Naive thymus-derived CD4-positive, alpha-beta T cell (primary cell): ENCODE data around the gene STYXL2. TPM values are rescaled to one million over a fixed set of nuclear protein-coding genes. Genes with fewer than 3 reads are reported as not detected.

Experiments used
- ATAC-seq: fragments of 150-1000 bp; cut with Tn5 transposase; 2 replicates; pipeline ENCODE4 v1.10.0; 2021; ENCODE audit warnings: mild to moderate bottlenecking, moderate library complexity
- CTCF ChIA-PET: fragments of 350-600 bp; sonication (Branson Sonifier 250); formaldehyde crosslinking; loops from one replicate; lab custom pipeline; 2021; ENCODE audit warnings: antibody characterized with exemption; lab: Charles Lee
- POLR2A ChIA-PET: fragments of 350-600 bp; sonication (Branson Sonifier 250); formaldehyde crosslinking; loops from one replicate; lab custom pipeline; 2021; ENCODE audit warnings: antibody characterized with exemption, inconsistent platforms; lab: Charles Lee
- DNase-seq, 9 donors: peaks; one replicate each; pipeline versions ENCODE4 v3.0.0 to v3.0.0-alpha.2; 2020 to 2022; ENCODE audit warnings: mixed read lengths in 1 of 9
- H3K27ac ChIP-seq: one replicate; pipeline ENCODE4 v1.7.0; 2013; ENCODE audit warnings: mild to moderate bottlenecking, low read depth, low read length, moderate library complexity
- H3K27me3 ChIP-seq, 2 donors: one replicate each; pipeline ENCODE4 v1.7.0; 2013; ENCODE audit warnings: low read length in 2 of 2, mild to moderate bottlenecking in 2 of 2, moderate library complexity in 2 of 2; ENCODE audit not compliant: control insufficient read depth in 2 of 2, insufficient read depth in 2 of 2
- H3K36me3 ChIP-seq, 3 experiments: 1 replicate in 2 of 3; 2 replicates in 1 of 3; pipeline ENCODE4 v1.7.0; 2013; ENCODE audit warnings: low read length in 3 of 3, mild to moderate bottlenecking in 3 of 3, moderate library complexity in 1 of 3; ENCODE audit not compliant: insufficient read depth in 3 of 3, control insufficient read depth in 2 of 3
- H3K4me1 ChIP-seq, 2 donors: one replicate each; pipeline ENCODE4 v1.7.0; 2013; ENCODE audit warnings: low read length in 2 of 2, mild to moderate bottlenecking in 2 of 2, moderate library complexity in 1 of 2; ENCODE audit not compliant: control insufficient read depth in 2 of 2, insufficient read depth in 2 of 2
- H3K4me3 ChIP-seq: 2 replicates; pipeline ENCODE4 v1.7.0; 2013; ENCODE audit warnings: mild to moderate bottlenecking, low read length
- H3K9me3 ChIP-seq, 3 experiments: 1 replicate in 2 of 3; 2 replicates in 1 of 3; pipeline ENCODE4 v1.7.0; 2013; ENCODE audit warnings: low read length in 3 of 3; ENCODE audit not compliant: control insufficient read depth in 2 of 3
- H3K27ac Mint-ChIP-seq, 9 donors: one replicate each; pipeline ENCODE4 v1.8.0; 2020 to 2022; ENCODE audit warnings: mixed read lengths in 9 of 9, mild to moderate bottlenecking in 8 of 9, moderate library complexity in 5 of 9, inconsistent platforms in 2 of 9
- H3K27me3 Mint-ChIP-seq, 5 donors: one replicate each; pipeline ENCODE4 v1.8.0; 2021 to 2022; ENCODE audit warnings: mixed read lengths in 5 of 5, mild to moderate bottlenecking in 1 of 5
- H3K36me3 Mint-ChIP-seq, 5 donors: one replicate each; pipeline ENCODE4 v1.8.0; 2020 to 2022; ENCODE audit warnings: mixed read lengths in 5 of 5, mild to moderate bottlenecking in 3 of 5, inconsistent platforms in 1 of 5
- H3K4me1 Mint-ChIP-seq, 7 donors: one replicate each; pipeline ENCODE4 v1.8.0; 2020 to 2022; ENCODE audit warnings: mixed read lengths in 7 of 7, mild to moderate bottlenecking in 3 of 7, inconsistent platforms in 1 of 7
- H3K4me3 Mint-ChIP-seq, 10 donors: one replicate each; pipeline ENCODE4 v1.8.0; 2020 to 2022; ENCODE audit warnings: mild to moderate bottlenecking in 10 of 10, mixed read lengths in 10 of 10, moderate library complexity in 6 of 10, inconsistent platforms in 2 of 10
- H3K9me3 Mint-ChIP-seq, 11 donors: one replicate each; pipeline ENCODE4 v1.8.0; 2020 to 2022; ENCODE audit warnings: mixed read lengths in 11 of 11, mild to moderate bottlenecking in 4 of 11, inconsistent platforms in 1 of 11, moderate library complexity in 1 of 11
- intact Hi-C, 2 donors: fragments of 100-400 bp; cut with micrococcal nuclease; formaldehyde crosslinking; loops; one replicate each; pipeline ENCODE4 v1.15.1; 2023
- polyA plus RNA-seq, 2 donors: library from polyadenylated mRNA; unstranded; fragments of 300-500 nt; fragmentation: Illumina TruSeq; gene quantifications; one replicate each; pipeline ENCODE4 v1.2.3, GENCODE V29; 2021
- total RNA-seq, 6 experiments: library from RNA in 5 of 6; stranded (reverse) in 5 of 6; gene quantifications; 1 replicate in 5 of 6; 2 replicates in 1 of 6; pipeline ENCODE4 v1.2.3 and lab custom pipeline; 2021 to 2026

Gene STYXL2
- total and polyA plus RNA-seq, 7 experiments from 2014 or later, result not detected

DNA sequence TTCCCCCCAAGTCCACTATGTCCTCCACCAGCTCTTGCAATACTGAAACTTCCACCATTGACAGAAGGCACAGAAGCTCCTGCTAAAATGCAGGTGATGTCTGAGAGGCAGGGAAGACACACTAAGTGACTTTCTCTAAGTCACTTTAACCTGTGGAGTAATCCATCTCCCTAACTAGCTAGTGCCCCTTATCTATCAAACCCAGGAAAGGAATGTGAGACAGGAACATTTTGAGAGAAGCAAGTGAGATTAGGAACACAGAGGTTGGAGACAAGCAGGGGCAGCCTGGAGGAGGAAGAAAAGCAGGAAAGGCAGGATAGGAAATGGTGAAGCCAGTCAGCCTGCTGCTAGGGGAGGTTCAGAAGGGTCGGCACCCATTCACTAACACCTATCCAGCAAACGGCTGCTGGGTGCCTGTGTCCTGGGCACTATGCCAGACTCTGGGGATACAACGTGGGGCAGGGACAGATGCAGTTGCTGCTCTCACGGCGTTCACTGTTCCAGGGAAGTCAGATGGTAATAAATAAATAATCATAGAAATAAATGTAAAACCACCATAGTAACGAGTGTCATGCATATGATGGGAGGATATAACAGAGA is 10.7 kb upstream of the STYXL2 start:
- no peaks in the 10 kb centered on the region for H3K9me3 ChIP-seq
- CTCF ChIA-PET, result interaction anchor here (0.9 kb wide), 1 partner anchor 8 kb away, joined by 3 read pairs; no protein-coding TSS in a partner anchor
- POLR2A ChIA-PET, result no interaction called here
- no peak for DNase-seq
- H3K27me3 ChIP-seq, result no peaks in the 10 kb centered on the region
- H3K4me1 Mint-ChIP-seq, result peaks cover 0 to 40% (median 11%) of the 10 kb centered on the region in 7 donors
- H3K27me3 Mint-ChIP-seq, result peaks cover 0 to 12% (median 0%) of the 10 kb centered on the region in 5 donors
- H3K27ac Mint-ChIP-seq, result no peak overlapping the region
- intact Hi-C loops, result no loop called here
- H3K36me3 ChIP-seq, result peaks cover 0 to 4% (median 0%) of the 10 kb centered on the region in 3 experiments
- H3K9me3 Mint-ChIP-seq, result no peaks in the 10 kb centered on the region
- no peak overlapping the region for H3K4me3 Mint-ChIP-seq
- no peak overlapping the region for H3K27ac ChIP-seq
- H3K4me1 ChIP-seq, result peaks cover 0 to 6% of the 10 kb centered on the region in 2 donors
- no peak for ATAC-seq
- H3K36me3 Mint-ChIP-seq, result peaks cover 0 to 42% (median 16%) of the 10 kb centered on the region in 5 donors
- H3K4me3 ChIP-seq, result no peak overlapping the region

DNA sequence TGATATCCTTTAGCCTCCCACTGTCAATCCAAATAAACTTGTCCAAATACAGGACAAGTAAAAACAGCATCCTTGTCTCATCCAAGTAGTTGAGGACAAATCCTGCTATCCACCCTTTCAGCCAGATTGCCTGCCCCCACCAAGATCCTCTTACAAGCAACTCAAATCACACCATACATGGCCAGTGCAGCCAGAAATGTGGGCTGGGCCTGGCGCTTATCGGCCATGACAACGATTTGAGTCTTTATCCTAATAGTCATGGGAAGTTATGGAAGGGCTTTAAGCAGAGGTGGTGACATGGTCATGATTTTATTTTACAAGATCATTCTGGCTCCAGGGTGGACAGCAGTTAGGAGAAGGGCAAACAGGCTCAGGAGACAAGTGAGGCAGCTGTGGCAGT is 10.0 kb upstream of the STYXL2 start:
- intact Hi-C loops, result no loop called here
- ATAC-seq, result no peak

GRCh38 chr1:167084757-167085156 is 9.1 kb upstream of the STYXL2 start:
- intact Hi-C loops, result loop anchor here in 1 of 2 donors (5.0 kb wide), 1 partner anchor 38 kb away; no protein-coding TSS in a partner anchor
- Mint-ChIP-seq H3K36me3 (peaks cover 0 to 39% (median 16%) of the 10 kb centered on the region in 5 donors), H3K27ac (no peak overlapping the region), H3K4me3 (no peak overlapping the region), H3K4me1 (peaks cover 5 to 51% (median 22%) of the 10 kb centered on the region in 7 donors), H3K27me3 (peaks cover 0 to 12% (median 0%) of the 10 kb centered on the region in 5 donors), H3K9me3 (no peaks in the 10 kb centered on the region)
- no peaks in the 10 kb centered on the region for H3K9me3 ChIP-seq
- peaks cover 0 to 4% (median 0%) of the 10 kb centered on the region in 3 experiments for H3K36me3 ChIP-seq
- CTCF ChIA-PET, result interaction anchor here (0.8 to 3.3 kb wide), 6 partner anchors 9 to 36 kb away, joined by 3 to 14 read pairs (median 3); partner anchors contain the start of gene STYXL2
- no peak for ATAC-seq
- peaks cover 10 to 22% of the 10 kb centered on the region in 2 donors for H3K4me1 ChIP-seq
- no peak overlapping the region for H3K27ac ChIP-seq
- H3K4me3 ChIP-seq, result no peak overlapping the region
- H3K27me3 ChIP-seq, result no peaks in the 10 kb centered on the region
- DNase-seq, result no peak
- POLR2A ChIA-PET, result interaction anchor here (1.0 to 1.1 kb wide), 2 partner anchors 12 to 33 kb away, joined by 3 to 4 read pairs; no protein-coding TSS in a partner anchor

More for the DNA sequence above, 10.0 kb upstream of the STYXL2 start:
- peaks cover 0 to 4% (median 0%) of the 10 kb centered on the region in 3 experiments for H3K36me3 ChIP-seq
- Mint-ChIP-seq H3K4me3 (no peak overlapping the region), H3K27ac (no peak overlapping the region), H3K36me3 (peaks cover 0 to 35% (median 11%) of the 10 kb centered on the region in 5 donors), H3K9me3 (no peaks in the 10 kb centered on the region), H3K4me1 (peaks cover under 1 to 42% (median 15%) of the 10 kb centered on the region in 7 donors), H3K27me3 (peaks cover 0 to 12% (median 0%) of the 10 kb centered on the region in 5 donors)
- H3K4me1 ChIP-seq, result peaks cover 1 to 13% of the 10 kb centered on the region in 2 donors
- no peak for DNase-seq
- no peak overlapping the region for H3K27ac ChIP-seq
- H3K9me3 ChIP-seq, result no peaks in the 10 kb centered on the region
- ChIA-PET POLR2A (interaction anchor here (0.6 kb wide), 1 partner anchor 15 kb away, joined by 3 read pairs; no protein-coding TSS in a partner anchor), CTCF (interaction anchor here (1.1 to 3.3 kb wide), 4 partner anchors 17 to 37 kb away, joined by 3 to 14 read pairs (median 8); no protein-coding TSS in a partner anchor)
- H3K4me3 ChIP-seq, result no peak overlapping the region
- H3K27me3 ChIP-seq, result no peaks in the 10 kb centered on the region

DNA sequence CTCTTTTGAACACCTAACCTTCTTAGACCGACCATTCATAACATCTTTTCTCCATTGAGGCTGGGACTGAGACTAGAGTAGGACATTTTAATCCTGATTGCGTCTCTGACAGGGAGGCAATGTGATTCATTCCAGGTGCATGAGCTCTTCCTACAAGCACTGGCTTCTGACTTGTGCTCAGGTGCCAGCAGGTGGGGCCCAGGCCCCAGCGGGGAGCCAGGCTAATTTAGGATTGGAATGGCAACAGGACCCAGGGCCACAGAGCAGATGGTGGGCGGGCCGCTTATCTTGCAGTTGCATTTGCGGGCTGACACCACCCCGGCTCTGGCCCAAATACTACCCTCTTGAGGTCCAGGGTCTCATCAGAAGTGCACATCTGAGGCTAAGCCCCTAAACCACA is 7.8 kb upstream of the STYXL2 start:
- peak overlapping the region in 5 of 9 donors; percentile 76 to 100 (median 82) for H3K27ac Mint-ChIP-seq
- H3K27me3 Mint-ChIP-seq, result peaks cover 0 to 3% (median 0%) of the 10 kb centered on the region in 5 donors
- H3K4me3 Mint-ChIP-seq, result peak overlapping the region in 4 of 10 donors; percentile 4 to 50 (median 23)
- no peak for ATAC-seq
- Histone ChIP-seq H3K27me3 (no peaks in the 10 kb centered on the region), H3K36me3 (peaks cover 0 to 4% (median 0%) of the 10 kb centered on the region in 3 experiments), H3K4me1 (peaks cover 22 to 33% of the 10 kb centered on the region in 2 donors), H3K4me3 (no peak overlapping the region), H3K27ac (no peak overlapping the region), H3K9me3 (no peaks in the 10 kb centered on the region)
- intact Hi-C loops, result loop anchor here in 1 of 2 donors (5.0 kb wide), 1 partner anchor 36 kb away; no protein-coding TSS in a partner anchor
- ChIA-PET POLR2A (interaction anchor here (1.0 kb wide), 1 partner anchor 32 kb away, joined by 3 read pairs; no protein-coding TSS in a partner anchor), CTCF (interaction anchor here (1.4 to 3.3 kb wide), 3 partner anchors 25 to 134 kb away, joined by 6 to 14 read pairs (median 13); partner anchors contain the start of gene POU2F1)
- no peak for DNase-seq
- H3K9me3 Mint-ChIP-seq, result no peaks in the 10 kb centered on the region
- H3K4me1 Mint-ChIP-seq, result peaks cover 0 to 56% (median 34%) of the 10 kb centered on the region in 7 donors
- peaks cover 2 to 26% (median 16%) of the 10 kb centered on the region in 5 donors for H3K36me3 Mint-ChIP-seq

- ChIA-PET POLR2A (interaction anchor here (0.6 to 0.9 kb wide), 2 partner anchors 76 to 134 kb away, joined by 3 to 4 read pairs; partner anchors contain the start of gene POU2F1), CTCF (interaction anchor here (1.4 to 3.3 kb wide), 2 partner anchors 26 to 133 kb away, joined by 6 to 14 read pairs; partner anchors contain the start of gene POU2F1)
- H3K4me1 ChIP-seq, result peaks cover 25 to 36% of the 10 kb centered on the region in 2 donors
- ATAC-seq (no peak), DNase-seq (no peak)
- Mint-ChIP-seq H3K4me3 (peak overlapping the region in 6 of 10 donors; percentile 26 to 56 (median 35)), H3K36me3 (peaks cover 2 to 21% (median 16%) of the 10 kb centered on the region in 5 donors), H3K27ac (peak overlapping the region in 7 of 9 donors; percentile 39 to 100 (median 76)), H3K9me3 (no peaks in the 10 kb centered on the region), H3K4me1 (peaks cover 0 to 58% (median 35%) of the 10 kb centered on the region in 7 donors), H3K27me3 (peaks cover 0 to 3% (median 0%) of the 10 kb centered on the region in 5 donors)
- H3K36me3 ChIP-seq, result peaks cover 0 to 2% (median 0%) of the 10 kb centered on the region in 3 experiments
- no peak overlapping the region for H3K27ac ChIP-seq
- H3K27me3 ChIP-seq, result no peaks in the 10 kb centered on the region
- H3K4me3 ChIP-seq, result no peak overlapping the region
- intact Hi-C loops, result loop anchor here in 1 of 2 donors (5.0 kb wide), 1 partner anchor 36 kb away; no protein-coding TSS in a partner anchor
- H3K9me3 ChIP-seq, result no peaks in the 10 kb centered on the region
Observed at GRCh38 chr1:167086768-167087167, 7.1 kb upstream of the STYXL2 start.
